Activated CD8-positive, alpha-beta memory T cell treated with anti-CD3 and anti-CD28 coated beads for 36 hours (primary cell): ENCODE results near the gene CHRNG. TPM values are rescaled to one million over a fixed set of nuclear protein-coding genes. Genes with fewer than 3 reads are reported as not detected.

ENCODE experiments used
- CTCF ChIA-PET: fragments of 350-600 bp; sonication (Branson Sonifier 250); formaldehyde crosslinking; loops from one replicate; lab custom pipeline; 2021; ENCODE audit warnings: antibody characterized with exemption; lab: Charles Lee
- POLR2A ChIA-PET: fragments of 350-600 bp; sonication (Branson Sonifier 250); formaldehyde crosslinking; loops from one replicate; lab custom pipeline; 2021; ENCODE audit warnings: antibody characterized with exemption; lab: Charles Lee
- total RNA-seq, 2 experiments: library from RNA; stranded (reverse); gene quantifications; one replicate each; pipeline ENCODE4 v1.2.3, GENCODE V29; 2021

Gene CHRNG
- total RNA-seq, 2 experiments from 2014 or later, result not detected

DNA sequence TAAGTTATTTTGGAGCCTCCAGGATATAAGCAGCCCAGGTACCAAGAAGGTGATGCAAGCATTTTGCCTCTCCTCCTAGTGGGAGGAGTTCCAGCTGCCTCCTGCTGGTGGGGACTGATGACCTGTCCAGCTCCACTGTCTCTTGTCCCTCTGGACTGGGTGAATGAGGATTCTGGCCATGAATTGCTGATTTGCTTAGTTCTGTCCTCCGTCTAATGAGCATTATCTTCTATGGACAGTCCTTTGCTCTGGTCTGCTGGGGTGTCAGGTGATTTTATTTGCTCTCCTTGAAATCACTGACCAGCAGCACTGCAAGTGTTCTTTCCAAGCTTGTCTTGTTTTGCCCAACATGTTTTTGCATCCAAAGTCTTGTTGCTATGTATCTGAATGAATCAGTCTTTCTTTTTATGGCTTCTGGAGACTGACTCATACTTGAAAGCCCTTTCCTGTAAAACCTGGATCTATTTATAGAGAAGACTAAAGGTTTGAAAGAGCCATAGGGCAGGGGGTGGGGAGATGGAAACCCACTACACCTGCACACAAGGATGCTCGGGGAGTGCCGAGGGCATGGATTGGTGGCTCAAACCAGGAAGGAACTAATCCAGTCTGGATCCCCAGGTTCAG, 53.4 kb downstream of the CHRNG start:
- POLR2A ChIA-PET, result no interaction called here
- CTCF ChIA-PET, result interaction anchor here (0.6 kb wide), 1 partner anchor 57 kb away, joined by 3 read pairs; no protein-coding TSS in a partner anchor

DNA sequence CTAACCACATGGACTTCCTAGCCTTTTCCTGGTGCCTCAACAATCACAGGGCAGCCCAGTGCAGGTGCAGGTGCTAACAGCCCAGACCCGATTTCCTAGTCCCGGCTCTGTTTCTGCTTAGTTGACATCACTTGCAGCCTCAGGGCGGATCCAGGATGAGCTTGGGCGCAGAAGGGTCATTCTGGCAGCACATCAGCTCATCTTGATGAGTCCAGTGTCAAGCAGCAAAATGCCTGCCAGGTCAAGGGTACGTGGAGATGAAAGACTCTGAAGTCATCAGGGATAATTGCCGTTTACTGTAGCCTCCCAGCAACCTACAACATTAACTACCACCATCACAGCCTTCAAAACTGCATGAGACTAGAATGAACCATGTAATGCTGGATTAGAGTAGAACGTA, 54.5 kb downstream of the CHRNG start:
- CTCF ChIA-PET, result no interaction called here
- POLR2A ChIA-PET, result no interaction called here

Other genes starting within 250 kb of the CHRNG start
- not detected for gene ALPP, start 160.9 kb upstream of the CHRNG start, total RNA-seq
- not detected for gene ALPG, start 132.8 kb upstream of the CHRNG start, total RNA-seq
- not detected for gene ALPI, start 83.5 kb upstream of the CHRNG start, total RNA-seq
- gene ECEL1, start 51.9 kb upstream of the CHRNG start, total RNA-seq, result under 1 TPM in 1 of 2 experiments, not detected in 1; 0.17 TPM
- gene PRSS56, start 19.3 kb upstream of the CHRNG start, total RNA-seq, result not detected
- gene CHRND, start 13.5 kb upstream of the CHRNG start, total RNA-seq, result not detected
- 1 to 10 TPM; 6.2 to 6.3 TPM for gene TIGD1, start 10.9 kb downstream of the CHRNG start, total RNA-seq
- 10 to 100 TPM; 69.5 to 71.8 TPM for gene EIF4E2, start 11.0 kb downstream of the CHRNG start, total RNA-seq
- under 1 TPM; 0.17 to 0.51 TPM for gene EFHD1, start 93.9 kb downstream of the CHRNG start, total RNA-seq
- 10 to 100 TPM; 49.9 to 54.0 TPM for gene GIGYF2, start 157.6 kb downstream of the CHRNG start, total RNA-seq
- gene KCNJ13, start 236.9 kb downstream of the CHRNG start, total RNA-seq, result not detected